Panc1 (cell line): Measurements from ENCODE around the gene PCMT1. TPM values are rescaled to one million over a fixed set of nuclear protein-coding genes. Genes with fewer than 3 reads are reported as not detected.

Experiments
- ATAC-seq: fragments of 200-7000 bp; cut with Tn5 transposase; 2 replicates; pipeline ENCODE4 v1.9.1; 2020; ENCODE audit warnings: mild to moderate bottlenecking, moderate library complexity
- BruUV-seq: library from RNA; stranded (reverse); fragments of 400-500 nt; replicated peaks from 2 replicates; lab custom pipeline; 2021; lab: Mats Ljungman, UMichigan
- CTCF ChIA-PET: fragments of 300-600 bp; sonication (Branson Sonifier 250); formaldehyde crosslinking; loops from one replicate; lab custom pipeline; 2022; ENCODE audit warnings: antibody characterized with exemption; lab: Charles Lee
- POLR2A ChIA-PET: fragments of 300-600 bp; sonication (Branson Sonifier 250); formaldehyde crosslinking; loops from one replicate; lab custom pipeline; 2022; ENCODE audit warnings: antibody characterized with exemption; lab: Charles Lee
- DNase-seq: peaks from one replicate; pipeline ENCODE4 v3.0.0-alpha.2; 2010; ENCODE audit warnings: low read depth, low spot score
- H3K27ac ChIP-seq: 2 replicates; pipeline ENCODE4 v1.5.1; 2011; ENCODE audit warnings: mild to moderate bottlenecking, low read length, inconsistent platforms
- H3K27me3 ChIP-seq: fragments of 200-500 bp; sonication (Bioruptor generic); 2 replicates; pipeline ENCODE4 v1.6.0; 2014; ENCODE audit warnings: low read length, inconsistent platforms; ENCODE audit not compliant: control insufficient read depth, insufficient read depth
- H3K36me3 ChIP-seq: fragments of 200-500 bp; sonication (Bioruptor generic); 2 replicates; pipeline ENCODE4 v1.5.1; 2014; ENCODE audit warnings: inconsistent platforms, mild to moderate bottlenecking, low read length, moderate library complexity; ENCODE audit not compliant: control insufficient read depth, insufficient read depth
- H3K4me1 ChIP-seq: 2 replicates; pipeline ENCODE4 v1.5.1; 2011; ENCODE audit warnings: inconsistent platforms, mild to moderate bottlenecking, low read length, moderate library complexity; ENCODE audit not compliant: control insufficient read depth, insufficient read depth
- H3K4me3 ChIP-seq, 2 experiments: 2 replicates each; pipeline ENCODE4 v1.5.1; 2011 to 2012; ENCODE audit warnings: low read depth in 2 of 2, low read length in 2 of 2, mild to moderate bottlenecking in 2 of 2, inconsistent platforms in 1 of 2, moderate library complexity in 1 of 2
- H3K9me3 ChIP-seq: fragments of 200-500 bp; sonication (Bioruptor generic); 2 replicates; pipeline ENCODE4 v1.5.1; 2014; ENCODE audit warnings: low read depth, mild to moderate bottlenecking, inconsistent platforms, low read length, moderate library complexity; ENCODE audit not compliant: control insufficient read depth, insufficient read depth
- CTCF ChIP-seq: fragments of 450-650 bp; IDR thresholded peaks from 2 replicates; pipeline ENCODE4 v1.5.1; 2017; ENCODE audit warnings: mild to moderate bottlenecking
- POLR2AphosphoS5 ChIP-seq: IDR thresholded peaks from 2 replicates; pipeline ENCODE4 v1.6.1; 2012; ENCODE audit warnings: mild to moderate bottlenecking, low read depth, low read length, moderate library complexity
- REST ChIP-seq, 2 experiments: IDR thresholded peaks; 2 replicates each; pipeline ENCODE4 v1.6.1; 2011 to 2012; ENCODE audit warnings: low read depth in 2 of 2, control low read depth in 1 of 2, low read length in 1 of 2, mild to moderate bottlenecking in 1 of 2, moderate library complexity in 1 of 2; ENCODE audit not compliant: insufficient read depth in 1 of 2
- SIN3A ChIP-seq: IDR thresholded peaks from 2 replicates; pipeline ENCODE4 v1.6.1; 2012; ENCODE audit warnings: low read depth, mild to moderate bottlenecking, low read length, moderate library complexity, borderline replicate concordance; ENCODE audit not compliant: insufficient read depth
- TCF7L2 ChIP-seq: IDR thresholded peaks from 2 replicates; pipeline ENCODE4 v1.6.1; 2011; ENCODE audit warnings: mild to moderate bottlenecking, low read depth, low read length, inconsistent platforms
- in situ Hi-C: cut with HindIII; loops from 2 replicates; pipeline ENCODE4 v1.10.0; 2016; ENCODE audit warnings: low sequenced_read_pairs, low pct_unique_long_range_greater_than_20kb
- intact Hi-C: fragments of 100-400 bp; cut with micrococcal nuclease; formaldehyde crosslinking; loops from one replicate; pipeline ENCODE4 v1.10.0; 2022; ENCODE audit not compliant: unreplicated experiment
- total RNA-seq: library from RNA; stranded (reverse); gene quantifications from one replicate; pipeline ENCODE4 v1.2.1, GENCODE V29; 2021; ENCODE audit not compliant: unreplicated experiment

PCMT1 gene
- total RNA-seq, 1 experiment from 2014 or later, result 118 TPM

GRCh38 chr6:149825292-149825691, 75.8 kb downstream of the PCMT1 start:
- in situ Hi-C loops, result no loop called here
- Histone ChIP-seq H3K9me3 (no peaks in the 10 kb centered on the region), H3K4me1 (no peaks in the 10 kb centered on the region), H3K27me3 (no peaks in the 10 kb centered on the region), H3K4me3 (no peak overlapping the region), H3K27ac (no peak overlapping the region), H3K36me3 (peaks cover 8% of the 10 kb centered on the region; the same call in 1 of the 2 replicates)
- CTCF ChIA-PET, result interaction anchor here (0.9 kb wide), 1 partner anchor 12 kb away, joined by 3 read pairs; no protein-coding TSS in a partner anchor
- ATAC-seq (no peak), DNase-seq (no peak)
- POLR2A ChIA-PET, result no interaction called here
- intact Hi-C loops, result no loop called here
- TF ChIP-seq CTCF (no peak), SIN3A (no peak), POLR2AphosphoS5 (no peak), TCF7L2 (no peak), REST (IDR thresholded peaks at IDR 0.05; ENCODE audit: insufficient read depth in 1 of 2, low read depth in 2 of 2, low read length in 1 of 2) (no peak)
- BruUV-seq, result no TSS peak

GRCh38 chr6:149830731-149831307, 81.3 kb downstream of the PCMT1 start:
- no peaks in the 10 kb centered on the region; the same call in 1 of the 2 replicates for H3K9me3 ChIP-seq
- intact Hi-C loops, result no loop called here
- in situ Hi-C loops, result no loop called here
- DNase-seq (no peak), ATAC-seq (0 out of 2 replicates have a peak, but pooled peaks have one; percentile 24)
- H3K4me3 ChIP-seq, result no peak overlapping the region
- BruUV-seq, result no TSS peak
- H3K4me1 ChIP-seq, result 0 out of 2 replicates have a peak, but pooled peaks cover 3% of the 10 kb centered on the region
- H3K27ac ChIP-seq, result no peak overlapping the region
- TF ChIP-seq SIN3A, result no peak
- TF ChIP-seq TCF7L2, result no peak
- ChIA-PET POLR2A (no interaction called here), CTCF (no interaction called here)
- H3K27me3 ChIP-seq, result no peaks in the 10 kb centered on the region
- peaks cover 12% of the 10 kb centered on the region for H3K36me3 ChIP-seq

DNA sequence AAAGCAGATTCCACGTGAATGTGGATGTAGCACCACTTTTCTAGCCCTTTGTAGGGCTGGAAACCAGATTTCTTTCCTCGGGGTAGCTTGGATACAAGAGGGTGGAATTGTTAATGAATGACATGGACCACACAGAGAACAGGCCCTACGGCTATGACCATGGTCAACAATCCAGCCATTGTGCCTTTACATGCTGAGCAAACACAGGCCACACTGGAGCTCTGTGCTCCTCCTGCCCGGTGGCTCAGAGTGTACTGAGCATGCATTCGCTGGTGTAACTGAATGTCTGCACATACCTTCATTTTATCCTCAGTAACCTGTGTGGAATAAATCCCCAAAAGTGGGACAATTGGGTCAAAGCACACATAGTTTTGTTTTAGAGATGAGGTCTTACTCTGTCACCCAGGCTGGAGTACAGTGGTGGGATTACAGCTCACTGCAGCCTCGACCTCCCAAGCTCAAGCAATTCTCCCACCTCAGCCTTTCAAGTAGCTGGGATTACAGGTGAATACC, 81.8 kb downstream of the PCMT1 start:
- no peak overlapping the region for H3K4me3 ChIP-seq
- H3K27me3 ChIP-seq, result no peaks in the 10 kb centered on the region
- no peak overlapping the region for H3K27ac ChIP-seq
- DNase-seq (no peak), ATAC-seq (0 out of 2 replicates have a peak, but pooled peaks have one; percentile 48)
- no peaks in the 10 kb centered on the region; the same call in 1 of the 2 replicates for H3K9me3 ChIP-seq
- intact Hi-C loops (no loop called here), in situ Hi-C loops (no loop called here)
- 0 out of 2 replicates have a peak, but pooled peaks cover 3% of the 10 kb centered on the region for H3K4me1 ChIP-seq
- H3K36me3 ChIP-seq, result peaks cover 12% of the 10 kb centered on the region
- BruUV-seq, result no TSS peak
- ChIA-PET CTCF (interaction anchor here (0.6 kb wide), 1 partner anchor 35 kb away, joined by 4 read pairs; no protein-coding TSS in a partner anchor), POLR2A (interaction anchor here (0.6 kb wide), 1 partner anchor 305 kb away, joined by 3 read pairs; no protein-coding TSS in a partner anchor)
- no peak for TF ChIP-seq TCF7L2
- no peak for TF ChIP-seq CTCF
- no peak for TF ChIP-seq POLR2AphosphoS5
- no peak for TF ChIP-seq REST (IDR thresholded peaks at IDR 0.05; ENCODE audit: insufficient read depth in 1 of 2, low read depth in 2 of 2, low read length in 1 of 2)
